C1 segment of cervical spinal cord (tissue), 14 donors: Measurements from ENCODE around the gene MLLT10.

ENCODE experiments used
- DNase-seq, 14 donors: peaks; one replicate each; lab custom pipeline; 2025; lab: John Stamatoyannopoulos, UW

The MLLT10 gene

DNA sequence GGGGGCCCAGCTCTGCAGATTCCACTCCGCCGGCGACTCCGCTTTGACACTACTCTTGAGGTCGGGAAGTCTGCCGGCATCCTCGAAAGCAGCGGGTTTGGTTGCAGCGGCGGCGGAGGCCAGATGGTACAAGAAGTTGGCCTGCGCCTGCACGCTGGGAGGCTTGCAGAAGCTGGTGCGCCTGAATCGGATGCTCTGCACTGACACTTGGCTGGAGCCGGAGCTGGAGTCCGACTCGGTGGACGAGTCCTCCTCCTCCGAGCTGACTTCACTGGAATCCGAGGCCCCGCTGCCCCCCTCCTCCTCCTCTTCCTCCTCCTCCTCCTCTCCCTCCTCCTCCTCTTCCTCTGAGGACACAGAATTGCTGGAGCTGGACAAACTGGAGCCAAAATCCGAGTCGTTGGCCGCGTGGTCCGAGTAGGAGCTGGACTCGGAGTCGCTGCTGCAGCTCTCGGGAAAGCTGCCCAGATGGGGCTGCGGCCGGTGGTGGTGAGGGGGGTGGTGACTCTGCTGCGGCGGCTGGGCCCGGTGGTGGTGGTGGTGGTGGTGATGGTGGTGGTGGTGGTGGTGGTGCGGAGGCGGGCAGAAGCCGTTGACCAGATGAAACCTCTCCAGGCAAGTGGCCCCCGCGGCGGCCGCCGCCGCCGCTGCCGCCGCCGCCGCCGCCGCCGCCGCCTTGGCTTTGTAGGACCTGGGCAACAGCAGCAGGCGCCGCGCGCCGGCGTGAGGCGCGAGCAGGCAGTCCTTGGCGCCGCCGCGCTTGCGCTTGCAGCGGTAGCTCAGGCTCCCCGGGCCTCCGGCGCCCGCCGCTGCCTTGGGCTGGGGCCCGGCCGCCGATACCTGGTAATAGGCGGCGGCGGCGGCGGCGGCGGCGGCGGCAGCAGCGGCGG is 17.5 kb upstream of the MLLT10 start:
- peak in 12 of 14 donors; percentile 33 to 87 (median 56) for DNase-seq

DNA sequence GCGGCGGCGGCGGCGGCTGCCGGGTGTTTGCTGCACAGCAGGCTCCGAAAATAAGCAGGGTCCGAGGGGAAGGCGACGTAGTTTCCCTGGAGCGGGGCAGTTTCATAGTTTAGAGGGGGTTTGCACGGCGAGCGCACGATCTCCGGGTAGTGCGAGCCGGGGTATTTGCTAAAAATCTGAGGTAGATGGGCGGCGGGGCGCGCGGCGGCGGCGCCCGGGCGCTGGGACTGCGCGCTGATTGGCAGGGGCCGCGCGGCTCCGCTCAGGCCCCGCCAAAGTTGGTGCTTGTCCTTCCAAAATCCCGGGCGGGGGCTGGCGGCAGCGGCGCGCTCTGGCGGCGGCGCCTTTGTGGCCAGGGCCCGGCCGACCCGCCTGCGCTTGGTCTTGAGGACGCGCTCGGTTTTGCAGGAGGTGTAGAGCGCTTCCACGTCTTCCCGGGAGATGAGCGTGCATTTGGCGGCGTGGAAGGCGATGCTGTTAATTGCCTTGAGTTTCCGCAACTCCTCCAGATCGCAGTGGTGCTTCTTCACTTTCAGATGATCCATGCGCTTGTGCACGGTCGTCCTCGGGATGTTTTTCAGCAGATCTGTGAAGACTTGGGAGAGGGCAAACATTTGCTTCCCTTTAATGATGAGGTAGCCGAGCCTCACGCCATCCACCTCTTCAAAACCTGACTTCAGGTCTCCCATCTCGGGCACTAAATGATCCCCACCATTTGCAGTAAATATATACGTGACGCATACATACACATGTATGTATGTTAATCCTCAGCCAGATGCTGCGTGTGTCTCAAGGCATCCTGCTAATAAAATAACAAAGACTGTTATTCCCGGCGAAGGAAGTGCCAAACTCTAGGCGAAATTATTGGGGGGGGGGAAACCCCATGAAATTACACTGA is 16.6 kb upstream of the MLLT10 start:
- DNase-seq: peak in 10 of 14 donors; percentile 29 to 70 (median 60)

DNA sequence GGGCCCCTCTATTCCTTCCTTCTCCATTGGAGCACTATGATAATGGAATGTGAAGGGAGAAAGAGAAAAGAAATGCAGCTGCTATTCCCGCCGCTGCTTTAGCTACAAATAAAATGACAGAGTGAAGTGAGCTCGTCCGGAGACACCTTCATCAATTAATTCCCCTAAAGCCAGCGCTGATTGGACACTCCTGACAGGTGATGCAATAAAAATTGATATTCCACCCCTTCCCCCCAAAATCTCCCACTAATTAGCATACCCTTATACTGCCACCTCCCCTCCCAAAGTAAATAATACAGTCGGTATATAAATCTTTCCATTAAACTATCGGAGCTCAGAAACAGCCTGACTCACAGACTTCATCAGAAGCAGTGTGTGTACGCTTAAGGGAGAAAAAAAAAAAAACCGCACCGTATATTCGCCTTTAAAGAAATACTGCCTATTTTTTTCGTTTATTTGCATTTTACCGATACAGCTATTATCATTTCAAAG is 15.8 kb upstream of the MLLT10 start:
- peak in 1 of 14 donors; percentile 26 for DNase-seq

DNA sequence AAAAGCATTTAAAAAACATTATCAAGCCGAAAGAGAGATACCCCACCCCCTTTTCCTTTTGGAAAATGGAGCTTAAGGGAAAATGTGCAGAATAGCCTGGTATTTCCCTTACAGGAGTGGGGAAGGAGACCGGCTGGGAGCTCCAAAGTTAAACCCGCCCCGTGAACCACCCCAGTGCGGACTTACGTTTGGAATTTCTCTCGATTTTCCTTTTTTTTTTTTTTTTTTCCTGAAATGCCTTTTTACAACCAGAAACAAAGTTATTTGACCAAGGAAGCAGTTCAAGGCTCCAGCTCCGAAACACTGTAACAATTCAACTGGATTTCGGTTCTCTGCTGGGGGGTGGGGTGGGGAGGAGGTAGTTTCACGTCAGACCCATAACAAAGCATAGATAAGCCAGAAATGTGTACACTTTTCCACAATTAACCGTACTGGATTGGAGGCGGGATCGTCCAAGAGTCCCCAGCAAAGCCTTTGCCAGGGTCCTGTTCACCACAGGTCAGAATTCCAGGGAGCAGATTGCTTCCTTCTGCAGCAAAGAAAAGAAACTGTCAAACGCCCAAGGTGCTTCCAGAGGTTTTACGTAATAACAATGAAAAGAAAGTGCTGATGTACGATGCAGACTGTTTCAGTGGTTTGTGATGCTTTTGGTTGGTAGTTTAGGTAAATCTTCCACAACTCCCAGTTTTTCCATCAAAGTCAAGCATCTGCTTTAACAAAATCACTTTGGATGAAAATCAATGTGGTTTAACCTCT is 15.2 kb upstream of the MLLT10 start:
- DNase-seq: peak in 2 of 14 donors; percentile 24 to 26

DNA sequence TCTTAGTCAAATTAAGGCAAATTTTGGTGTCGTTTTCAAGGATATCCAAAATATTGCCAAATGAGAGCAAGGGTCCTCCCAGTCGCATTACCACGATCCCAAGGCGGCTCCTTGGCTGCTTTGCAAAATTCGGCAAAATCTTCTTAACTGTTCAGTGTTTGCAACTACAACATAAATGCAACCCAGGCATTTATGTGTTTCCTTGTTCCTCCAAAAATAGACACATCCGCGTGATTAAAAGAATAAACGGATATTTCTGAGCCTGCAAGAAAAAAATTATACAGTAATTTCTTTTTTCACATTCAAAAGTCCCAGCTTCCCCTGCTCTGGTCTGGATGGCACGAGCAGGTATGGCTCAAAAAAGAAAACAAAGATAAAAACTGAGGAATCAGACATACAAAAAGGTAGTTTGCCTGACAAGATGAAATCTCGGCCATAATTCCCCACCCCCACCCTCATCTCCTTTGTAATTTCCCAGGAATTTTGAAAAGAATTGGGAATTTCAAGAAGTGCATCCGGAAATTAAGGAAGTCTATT is 14.6 kb upstream of the MLLT10 start:
- DNase-seq: no peak

DNA sequence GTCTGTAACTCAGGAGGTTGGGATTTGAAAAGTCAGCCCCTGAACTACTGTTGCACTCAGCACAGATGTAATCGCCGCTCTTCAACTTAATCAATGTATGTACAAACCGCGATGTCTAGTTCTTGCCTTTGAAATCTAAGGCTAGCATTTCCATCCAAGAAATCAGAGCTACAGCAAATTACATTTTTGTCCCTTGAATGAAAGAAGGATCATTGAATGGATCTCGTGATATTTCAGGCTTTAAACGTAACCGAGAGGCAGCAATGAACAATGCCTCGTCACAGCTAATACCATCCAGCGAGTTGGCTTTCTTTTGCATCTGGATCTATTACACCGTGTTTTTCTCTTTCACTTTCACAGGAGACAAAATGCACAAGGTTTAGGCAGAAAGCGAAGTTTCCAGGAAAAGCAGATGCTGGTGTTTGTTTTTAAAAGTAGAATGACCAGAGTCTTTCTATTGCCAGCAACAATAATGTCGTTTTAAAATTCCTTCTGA is 14.0 kb upstream of the MLLT10 start:
- DNase-seq: peak in 1 of 14 donors; percentile 30

DNA sequence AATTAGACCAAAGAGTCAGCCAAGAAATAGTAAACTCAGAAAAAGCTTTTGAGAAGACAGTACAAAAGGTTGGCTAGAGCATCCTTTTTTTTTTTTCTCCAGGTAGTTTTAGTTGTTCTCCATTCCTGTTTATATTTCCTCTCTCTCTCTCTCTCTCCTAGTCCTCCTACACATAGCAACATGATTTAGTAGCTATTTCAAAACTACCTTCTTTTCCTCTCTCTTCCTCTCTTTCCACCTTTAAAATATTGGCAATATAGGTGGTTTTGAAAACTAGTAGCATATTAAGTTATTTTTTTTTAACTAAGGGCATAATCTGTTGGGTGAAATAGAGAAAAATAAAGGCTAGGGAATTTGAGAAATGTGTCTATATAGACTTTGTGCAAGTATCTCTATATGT is 13.5 kb upstream of the MLLT10 start:
- no peak for DNase-seq

DNA sequence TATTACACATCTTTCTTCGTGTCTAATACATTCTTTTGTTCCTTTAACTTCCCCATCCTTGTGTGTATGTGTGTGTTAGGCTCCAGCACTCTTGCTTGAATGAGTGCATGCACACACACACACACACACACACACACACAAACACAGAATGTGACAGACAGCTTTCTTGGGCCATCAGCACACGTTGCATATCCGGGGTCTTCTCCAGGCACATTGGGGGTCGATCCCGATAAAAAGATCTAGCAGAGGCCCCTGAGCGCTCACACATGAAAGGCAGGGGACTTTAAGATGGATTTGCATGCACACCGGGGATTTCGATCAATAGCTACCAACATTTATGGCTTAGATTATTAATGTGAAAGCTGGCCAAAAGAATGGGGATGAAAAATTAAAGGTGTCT is 13.1 kb upstream of the MLLT10 start:
- no peak for DNase-seq

DNA sequence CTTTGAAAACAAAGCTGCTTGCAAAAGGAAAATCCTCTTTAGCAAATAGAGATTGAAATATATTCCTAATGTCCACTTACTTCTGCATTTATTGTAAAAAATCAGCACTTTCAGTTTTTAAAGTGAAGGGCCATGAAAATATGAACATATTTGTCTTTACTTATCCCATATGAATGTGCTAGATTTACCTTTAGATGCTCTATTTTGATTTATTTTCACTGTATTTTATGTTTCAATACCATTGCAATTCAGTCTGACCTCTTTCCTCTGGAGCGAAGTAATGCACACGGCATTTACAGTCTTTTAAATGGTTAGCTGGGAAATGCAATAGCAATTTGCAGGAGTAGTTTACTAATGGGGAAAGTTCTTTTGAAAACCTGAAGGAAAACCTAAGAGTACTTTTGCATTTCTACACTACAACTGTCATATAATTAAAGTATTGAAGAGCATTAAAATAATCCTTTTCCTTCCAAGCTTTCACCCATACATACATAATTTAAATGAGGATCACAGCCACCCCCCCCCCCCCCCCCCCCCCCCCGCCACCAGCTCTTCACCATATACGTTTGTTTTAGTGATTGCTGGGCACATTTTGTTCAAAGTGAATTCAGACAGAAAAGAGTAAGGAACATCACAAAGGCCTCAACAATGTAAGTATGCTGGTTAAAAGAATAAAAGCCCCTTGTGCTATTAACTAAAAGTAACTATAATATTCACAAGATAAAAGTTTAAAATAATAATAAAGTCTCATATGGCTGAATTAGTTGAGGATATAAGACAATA is 12.1 kb upstream of the MLLT10 start:
- DNase-seq: no peak

DNA sequence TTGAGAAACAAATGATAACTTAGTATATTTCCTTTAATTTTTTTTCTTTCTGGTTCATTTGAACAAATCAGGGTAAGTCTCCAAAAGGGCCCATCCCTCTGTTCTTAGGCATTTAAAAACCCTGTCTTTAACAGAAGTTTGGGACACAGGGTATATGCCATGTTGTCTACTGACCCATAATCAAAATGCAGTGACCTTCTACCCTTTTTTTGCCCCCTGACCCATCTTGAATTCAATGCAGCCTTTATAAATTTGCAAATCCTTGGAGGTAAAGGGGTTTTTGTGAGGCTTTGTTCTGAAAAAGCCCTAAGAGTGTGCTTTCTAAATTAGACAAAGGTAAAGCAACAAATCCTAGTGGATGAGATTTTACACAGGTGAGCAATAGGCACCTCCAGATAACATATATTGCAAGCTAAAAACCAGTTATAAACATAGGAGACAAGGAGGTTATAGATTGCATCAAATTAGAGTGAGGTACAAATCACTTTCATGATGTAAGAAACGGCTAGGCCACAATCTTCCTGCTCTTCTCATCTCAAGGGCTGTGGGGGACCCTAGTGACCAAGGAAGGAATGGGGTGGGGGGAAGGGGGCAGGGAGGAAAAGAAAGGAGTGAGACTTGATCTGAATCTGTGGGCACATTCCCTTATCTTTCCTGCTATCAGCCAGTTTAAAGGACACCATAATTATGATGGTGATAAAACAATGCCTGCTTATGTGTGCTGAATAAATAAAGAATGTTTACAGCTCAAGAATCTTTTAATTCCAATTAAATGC is 11.2 kb upstream of the MLLT10 start:
- DNase-seq: no peak

DNA sequence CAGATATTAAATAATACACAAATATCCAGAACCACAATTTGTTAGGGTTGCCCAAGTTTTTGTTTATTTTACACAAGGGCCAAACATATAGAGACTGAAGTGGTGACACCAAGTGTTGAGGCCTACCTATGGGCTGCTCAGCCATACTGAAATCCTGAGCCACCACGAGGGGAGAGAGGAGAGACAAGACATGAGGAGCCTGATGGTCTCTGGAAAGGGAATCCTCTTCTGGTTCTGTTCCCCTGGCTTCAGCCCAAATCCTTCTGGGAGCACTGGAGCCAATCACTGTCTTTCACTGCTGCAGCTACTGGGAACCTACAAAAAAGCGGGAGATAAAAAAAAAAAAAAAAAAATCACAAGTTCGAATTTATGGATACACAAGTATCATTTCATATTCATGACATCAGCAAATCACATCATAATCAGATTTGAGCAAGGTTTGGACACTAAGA is 10.4 kb upstream of the MLLT10 start:
- DNase-seq: peak in 2 of 14 donors; percentile 26 to 33

DNA sequence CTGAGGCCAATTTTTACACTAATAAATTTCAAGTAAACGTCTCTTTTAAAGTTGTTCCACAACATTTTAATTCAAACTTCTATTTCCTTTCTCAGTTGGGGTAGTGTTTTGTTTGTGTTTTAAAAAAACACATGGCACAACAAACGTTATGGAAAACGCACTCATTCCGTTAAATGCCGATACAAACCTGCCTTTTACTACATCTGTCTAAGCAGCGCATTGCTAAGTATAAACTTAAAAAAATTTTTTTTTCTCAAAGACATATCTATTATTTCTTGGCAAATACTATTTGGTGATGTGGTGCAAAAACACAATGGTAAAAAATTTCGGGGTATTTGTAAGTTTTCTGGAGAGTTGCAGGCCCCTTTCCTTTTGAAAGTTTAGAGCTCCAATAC is 9.9 kb upstream of the MLLT10 start:
- no peak for DNase-seq

DNA sequence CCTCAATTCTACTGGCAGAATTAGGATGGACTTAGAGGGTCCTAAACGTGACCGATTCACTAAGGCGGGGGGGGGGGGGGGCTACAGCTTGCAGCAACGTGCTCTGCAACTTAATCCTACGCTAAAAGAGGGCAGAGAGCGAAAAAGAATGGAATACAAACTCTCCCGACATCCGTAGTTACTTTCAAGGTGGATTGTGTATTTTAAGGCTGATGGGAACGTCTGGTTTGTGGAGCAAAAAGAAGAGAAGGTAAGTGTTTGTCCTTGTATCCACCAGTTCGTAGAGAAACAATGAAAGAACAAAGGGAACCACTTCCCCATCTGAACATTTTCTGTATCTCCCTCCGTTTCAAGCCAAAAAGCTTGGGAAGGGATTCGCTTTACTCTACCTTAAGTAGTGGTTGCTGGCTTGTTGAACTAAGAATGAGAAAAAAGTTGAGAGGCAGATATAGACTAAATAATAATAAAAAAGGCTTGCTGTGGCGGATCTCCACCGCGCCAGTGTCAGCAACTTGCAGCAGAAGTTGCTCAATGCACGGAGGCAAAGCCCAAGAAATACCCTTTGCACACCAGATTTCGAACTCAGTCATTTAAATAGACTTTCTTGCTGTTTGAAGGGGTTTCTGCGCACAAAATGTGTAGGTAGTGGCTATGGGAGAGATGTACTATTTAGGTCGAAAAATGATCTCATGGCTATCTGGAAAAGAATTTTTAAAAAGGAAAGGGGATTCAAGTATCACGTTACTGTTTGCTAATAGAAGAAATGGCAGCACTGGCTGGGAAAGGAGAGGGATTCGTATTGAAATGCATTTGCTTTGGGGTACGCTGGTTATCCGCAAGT is 9.3 kb upstream of the MLLT10 start:
- peak in 4 of 14 donors; percentile 37 to 83 (median 52) for DNase-seq

DNA sequence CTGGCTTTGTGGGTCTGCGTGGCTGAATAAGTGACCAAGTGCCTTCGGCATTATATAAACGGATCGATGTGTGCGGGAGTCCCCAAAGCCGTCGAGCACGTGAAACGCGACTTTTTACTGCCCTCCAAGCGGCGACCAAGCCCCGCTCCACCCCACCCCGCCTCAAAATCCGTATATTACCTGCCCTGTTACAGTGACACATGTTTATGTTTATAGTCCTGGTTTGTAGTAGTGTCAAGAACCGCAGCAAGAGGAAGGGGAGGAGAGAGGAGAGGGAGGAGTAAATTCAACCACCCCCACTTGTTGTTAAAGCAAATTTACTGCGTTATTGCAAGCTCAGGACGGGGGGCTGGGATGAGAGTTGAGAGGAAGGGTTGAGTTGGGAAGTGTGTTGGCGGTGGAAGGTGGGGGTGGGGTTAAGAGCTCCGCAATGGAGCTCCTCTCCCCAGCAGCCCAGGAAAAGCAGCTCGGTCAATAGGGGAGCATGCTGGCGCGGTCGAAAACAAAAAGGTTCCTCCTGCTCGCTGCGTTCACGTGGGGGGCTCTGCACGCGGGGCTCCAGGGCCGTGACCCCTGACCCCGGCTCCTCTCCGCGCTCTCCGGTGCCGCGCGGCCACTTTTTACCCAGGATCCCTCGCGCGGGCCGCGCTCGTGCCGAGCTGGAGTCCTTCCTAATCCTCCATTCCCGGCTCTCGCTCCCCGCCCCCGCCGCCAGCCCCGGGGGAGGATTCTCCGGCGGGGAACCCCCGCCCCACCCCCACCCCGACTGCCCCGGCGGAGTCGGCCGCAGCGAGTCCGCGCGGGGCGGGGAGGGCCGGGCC is 8.5 kb upstream of the MLLT10 start, which contains the start of gene SKIDA1:
Gene SKIDA1, minus strand, starts transcription at position 316 of the 821 bp plus-strand sequence. CDS start 7,860 bp downstream, outside the sequence.
- DNase-seq: peak in 13 of 14 donors; percentile 46 to 91 (median 84)

DNA sequence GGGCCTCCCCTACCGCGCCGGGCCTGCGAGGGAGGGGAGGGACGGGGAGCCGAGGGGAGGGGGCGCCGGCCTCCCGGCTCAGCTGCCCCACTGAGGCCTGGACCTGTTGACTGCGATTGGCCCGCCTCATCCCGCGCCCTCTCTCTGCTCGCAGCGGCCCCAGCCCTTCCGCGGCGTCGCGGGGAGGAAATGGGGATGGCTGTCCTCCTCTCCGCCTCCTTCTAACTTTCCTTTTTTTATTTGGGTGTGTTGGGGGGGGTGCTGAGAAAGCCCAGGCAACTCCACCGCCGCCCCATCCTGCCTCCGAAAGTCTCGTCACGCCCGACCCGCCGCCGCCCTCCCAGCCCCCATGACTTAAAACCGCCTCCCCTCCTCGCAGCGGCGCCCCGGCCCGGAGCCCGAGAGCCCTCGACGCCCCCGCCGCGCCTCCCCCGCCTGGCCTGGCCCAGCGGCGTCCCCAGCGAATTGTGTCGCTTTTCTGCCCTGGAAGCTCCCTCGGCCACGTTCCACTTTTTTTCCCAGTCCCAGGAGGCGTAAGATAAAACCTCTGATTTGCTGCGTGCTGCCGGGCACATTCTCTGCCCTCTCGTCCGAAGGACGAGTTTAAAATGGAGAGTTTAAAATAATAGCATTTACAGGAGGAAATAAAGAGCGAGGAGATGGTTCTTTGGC is 7.7 kb upstream of the MLLT10 start:
- peak in 11 of 14 donors; percentile 57 to 91 (median 87) for DNase-seq

DNA sequence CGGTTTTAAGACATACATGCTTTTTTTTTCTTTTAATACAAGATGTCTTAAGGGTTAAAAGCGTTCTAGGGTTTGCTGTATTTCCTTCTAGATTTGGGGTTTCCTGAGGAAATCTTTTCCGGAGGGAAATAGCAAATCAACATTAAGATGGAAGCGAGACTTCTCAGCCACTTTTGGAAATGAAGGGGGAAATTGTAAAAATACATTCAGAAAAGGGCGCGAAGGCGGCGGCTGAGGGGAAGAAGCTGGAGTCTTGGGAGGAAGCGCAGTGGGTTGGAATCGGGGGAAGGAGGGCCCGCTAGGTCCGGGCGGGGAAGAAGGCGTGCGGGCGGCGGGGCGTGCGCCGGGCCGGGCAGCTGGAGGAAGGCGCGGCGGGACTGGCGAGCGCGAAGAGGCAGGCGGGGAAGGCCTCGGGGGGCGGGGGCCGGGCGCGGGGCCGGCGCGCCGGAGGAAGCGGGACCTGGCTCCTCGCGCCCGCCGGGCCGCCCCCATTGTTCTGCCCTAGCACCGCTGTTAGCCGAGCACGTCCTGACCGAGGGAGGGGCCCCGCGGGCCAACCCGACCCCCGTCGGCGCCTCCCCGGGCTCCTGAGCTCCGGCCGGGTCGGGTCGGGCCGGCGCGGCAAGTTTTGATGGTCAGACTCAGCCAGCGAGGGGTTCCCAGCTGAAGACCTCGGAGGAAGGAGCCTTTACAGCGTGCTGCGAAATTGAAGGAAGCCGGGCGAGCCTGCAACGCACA is 7.0 kb upstream of the MLLT10 start:
- peak in 12 of 14 donors; percentile 24 to 85 (median 71) for DNase-seq
